Measurements from ENCODE around the gene SOX1.
A peak's percentile ranks its signal among the peaks of the same experiment; 100 is the strongest.

Gene SOX1

GRCh38 chr13:112073245-112074138 is 6.5 kb downstream of the SOX1 start:
- no peak for DNase-seq

DNA sequence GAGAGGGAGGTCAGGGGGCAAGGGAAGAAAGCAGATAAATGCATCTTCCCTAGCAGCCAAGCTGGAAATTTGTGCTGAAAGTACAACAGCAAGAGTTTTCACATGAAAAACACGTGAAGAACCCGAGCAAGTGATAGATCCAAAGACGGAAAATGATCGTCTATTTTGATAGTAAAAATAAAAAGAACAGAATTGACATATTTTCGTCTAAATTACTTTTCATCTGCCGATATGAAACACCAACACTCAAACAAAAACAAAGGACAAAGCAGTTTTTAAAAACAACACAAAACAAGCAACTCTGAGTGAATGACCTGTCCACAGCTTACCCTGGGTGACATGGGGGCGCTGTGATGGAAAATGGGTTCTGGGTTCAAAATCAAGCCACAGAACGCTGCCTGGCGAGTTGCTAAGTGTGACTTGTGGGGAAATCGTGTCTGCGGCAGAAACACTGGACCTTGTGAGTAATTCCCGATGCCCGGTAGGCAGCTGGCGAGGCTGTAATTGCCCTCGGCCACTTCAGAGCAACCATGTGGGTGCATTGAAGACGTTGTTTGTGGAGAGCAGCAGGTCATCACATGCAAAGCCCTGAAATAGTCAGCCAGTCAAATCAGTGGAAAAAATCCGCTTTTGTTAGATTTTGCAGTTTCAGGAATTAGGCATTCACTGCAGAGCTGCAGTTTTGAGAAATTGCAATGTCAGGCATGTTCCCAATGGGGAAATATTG is 7.4 kb downstream of the SOX1 start:
- DNase-seq, result no peak

GRCh38 chr13:112077729-112078128 is 10.8 kb downstream of the SOX1 start:
- no peak for DNase-seq

- DNase-seq, result no peak
Observed at GRCh38 chr13:112078216-112078615, 11.3 kb downstream of the SOX1 start.

DNA sequence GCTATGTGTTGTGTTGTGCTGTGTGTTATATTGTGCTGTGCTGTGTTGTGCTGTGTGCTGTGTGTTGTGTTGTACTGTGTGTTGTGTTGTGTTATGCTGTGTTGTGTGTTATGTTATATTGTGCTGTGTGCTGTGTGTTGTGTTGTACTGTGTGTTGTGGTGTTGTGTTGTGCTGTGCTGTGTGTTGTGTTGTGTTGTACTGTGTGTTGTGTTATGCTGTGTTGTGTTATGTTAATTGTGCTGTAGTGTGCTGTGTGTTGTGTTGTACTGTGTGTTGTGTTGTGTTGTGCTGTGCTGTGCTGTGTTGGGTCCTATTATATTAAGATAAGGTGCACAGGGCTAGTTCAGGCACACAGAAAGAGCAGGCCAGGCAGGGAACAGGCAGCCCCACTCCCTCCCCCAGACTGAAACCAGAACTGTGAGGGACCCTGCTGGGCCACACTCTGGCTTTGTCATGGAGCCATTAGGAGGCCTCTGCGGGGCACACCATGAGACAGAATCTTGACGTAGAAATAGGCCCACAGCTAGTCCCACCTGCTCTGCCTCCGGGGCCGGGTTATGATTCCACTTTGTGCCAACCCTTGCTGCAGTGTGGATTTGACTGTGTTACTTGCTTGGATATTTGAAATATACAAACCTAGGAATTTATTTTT is 12.1 kb downstream of the SOX1 start:
- no peak for DNase-seq

GRCh38 chr13:112079696-112080095 is 12.7 kb downstream of the SOX1 start:
- no peak for DNase-seq

GRCh38 chr13:112083971-112084370 is 17.0 kb downstream of the SOX1 start:
- no peak for DNase-seq

DNA sequence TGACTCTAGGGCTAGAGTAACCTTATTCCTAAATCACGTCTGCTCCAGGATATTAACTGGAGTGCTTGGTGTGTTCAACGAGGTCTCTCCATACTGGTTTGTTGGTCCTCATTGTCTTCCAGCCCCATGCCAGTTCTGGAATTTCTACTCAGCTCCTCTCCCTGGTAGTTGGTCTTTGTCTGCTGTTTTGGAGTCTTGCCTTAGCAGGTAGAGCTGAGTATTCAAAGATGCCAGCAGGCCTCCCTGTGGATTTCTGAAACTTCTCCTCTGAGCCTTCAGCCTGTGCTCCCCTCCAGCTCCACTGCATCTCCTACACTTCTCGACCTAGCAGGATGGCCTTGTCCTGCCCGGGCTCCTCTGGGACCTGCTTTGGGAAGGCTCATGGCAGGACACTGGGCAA is 25.5 kb downstream of the SOX1 start:
- no peak for DNase-seq

DNA sequence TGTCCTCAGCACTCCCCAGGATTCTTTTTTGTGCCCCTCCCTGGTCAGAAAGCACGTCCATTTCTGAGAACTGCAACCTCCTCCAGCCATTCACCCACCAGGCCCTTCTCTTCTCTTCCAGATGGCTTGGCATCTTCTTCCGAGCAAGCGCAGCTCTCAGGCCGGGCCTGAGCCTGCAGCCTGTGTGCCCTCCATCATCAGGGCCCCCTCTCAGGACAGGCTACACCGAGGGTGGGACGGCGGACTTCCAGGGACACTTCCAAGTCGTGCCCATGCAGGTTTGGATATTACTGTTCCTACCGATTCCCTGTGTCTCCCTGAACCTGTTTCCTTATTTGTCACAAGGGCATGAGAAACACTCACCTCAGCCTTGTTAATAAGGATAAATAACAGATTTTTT is 28.4 kb downstream of the SOX1 start:
- DNase-seq, result no peak

DNA sequence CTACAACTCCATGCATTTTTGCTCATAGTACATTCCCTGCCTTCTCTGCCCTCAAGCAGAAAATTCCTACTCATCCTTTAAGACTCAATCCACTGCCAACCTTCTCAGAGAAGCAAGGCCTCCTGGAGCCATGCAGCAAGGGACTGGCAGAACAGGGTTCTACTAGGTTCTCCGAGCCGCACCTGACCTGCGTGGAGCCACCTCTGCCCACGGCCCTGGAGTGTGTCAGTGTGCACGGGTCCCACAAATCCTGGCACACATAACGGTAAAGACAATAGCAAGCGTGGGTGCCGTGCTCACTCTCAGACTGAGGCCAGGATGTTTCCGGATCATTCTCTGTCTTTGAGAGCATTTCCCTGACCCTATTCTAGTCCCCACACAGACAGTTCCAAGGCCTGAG is 30.0 kb downstream of the SOX1 start:
- no peak for DNase-seq

DNA sequence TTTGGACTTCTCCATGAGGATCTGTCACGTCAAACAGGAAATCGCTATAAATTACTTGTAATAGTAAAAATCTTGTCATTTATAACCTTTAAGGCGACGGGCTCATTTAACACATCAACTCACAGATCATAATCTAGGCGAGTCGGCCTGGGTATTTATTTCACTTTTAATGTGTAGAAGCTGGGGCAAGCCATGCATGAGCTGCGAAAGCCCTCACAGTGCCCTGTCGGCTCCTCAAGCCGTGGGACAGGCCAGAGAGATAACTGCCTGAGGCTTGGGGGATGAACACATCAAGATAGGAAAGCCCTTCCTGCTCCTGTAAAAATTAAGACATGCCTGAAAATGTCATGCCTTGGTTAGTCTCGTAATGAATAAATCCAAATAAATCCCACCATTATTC is 30.8 kb downstream of the SOX1 start:
- DNase-seq, result no peak

DNA sequence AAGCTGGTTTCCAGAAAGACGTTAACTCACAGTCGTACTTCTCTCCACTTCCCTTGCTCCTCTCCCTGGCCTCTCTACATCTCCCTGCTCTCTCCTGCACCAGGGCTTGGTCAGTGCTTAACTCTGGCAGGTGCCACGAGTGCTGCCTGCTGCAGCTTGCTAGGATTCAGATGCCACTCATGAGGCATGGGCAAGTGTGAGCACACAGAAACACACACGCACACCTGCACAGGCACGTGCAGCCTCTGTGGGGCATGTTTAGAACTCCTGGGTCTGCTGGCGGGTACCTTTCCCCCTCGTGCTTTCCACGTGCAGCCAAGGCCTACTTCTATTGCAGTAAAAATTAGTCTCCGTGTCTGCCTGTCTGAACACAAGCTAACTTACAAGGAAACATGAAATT is 31.8 kb downstream of the SOX1 start:
- no peak for DNase-seq

GRCh38 chr13:112101360-112101930 is 34.5 kb downstream of the SOX1 start:
- no peak for DNase-seq

- no peak for DNase-seq
Observed at GRCh38 chr13:112102243-112102642, 35.3 kb downstream of the SOX1 start.

- DNase-seq, result no peak
Observed at GRCh38 chr13:112103260-112103838, 36.4 kb downstream of the SOX1 start.

DNA sequence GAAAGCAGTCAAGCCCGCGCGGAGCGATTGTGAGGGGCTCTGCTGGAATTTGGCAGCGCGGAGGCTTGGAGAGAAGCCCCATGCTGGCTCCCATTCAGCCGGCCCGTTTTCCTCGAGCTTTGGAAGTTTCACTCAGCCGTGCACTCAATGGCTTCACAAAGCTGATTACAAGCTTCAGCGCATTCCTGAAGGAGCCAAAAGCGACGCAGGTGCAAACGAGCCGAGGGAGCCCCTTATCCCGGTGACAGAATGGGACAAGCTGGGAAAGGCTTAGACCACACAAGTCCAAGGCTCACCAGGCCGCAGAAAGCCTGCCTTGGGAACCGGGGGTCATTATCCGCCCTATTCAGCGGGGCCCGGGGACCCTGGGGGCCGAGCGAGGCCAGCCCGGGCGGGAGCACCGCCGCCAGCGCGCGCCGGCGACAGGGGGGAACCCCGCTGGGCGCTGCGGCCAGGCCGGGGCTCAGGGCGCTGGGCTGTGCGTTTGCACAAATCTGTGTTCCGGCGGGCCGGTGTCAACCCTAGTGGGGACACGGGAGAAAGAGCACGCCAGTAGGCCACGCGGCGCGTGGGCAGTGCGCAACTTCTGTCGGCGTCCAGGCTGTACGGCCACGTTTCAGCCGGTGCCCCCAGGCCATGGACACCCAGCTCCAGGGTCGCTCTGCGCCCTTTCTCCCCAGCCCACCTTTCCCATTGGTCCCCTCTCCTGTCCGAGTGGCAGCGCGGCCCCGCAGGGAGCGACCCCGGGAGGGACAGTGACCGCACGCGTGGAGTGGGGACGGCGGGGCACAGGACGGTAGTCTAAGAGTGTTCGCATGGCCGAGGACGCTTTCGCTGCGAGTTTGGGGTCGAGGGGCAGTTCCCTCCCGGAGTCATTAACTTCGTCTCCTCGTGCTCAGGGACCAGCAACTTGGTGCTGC is 37.3 kb downstream of the SOX1 start:
- DNase-seq, result peak in 1 of 2 donors; percentile 23

DNA sequence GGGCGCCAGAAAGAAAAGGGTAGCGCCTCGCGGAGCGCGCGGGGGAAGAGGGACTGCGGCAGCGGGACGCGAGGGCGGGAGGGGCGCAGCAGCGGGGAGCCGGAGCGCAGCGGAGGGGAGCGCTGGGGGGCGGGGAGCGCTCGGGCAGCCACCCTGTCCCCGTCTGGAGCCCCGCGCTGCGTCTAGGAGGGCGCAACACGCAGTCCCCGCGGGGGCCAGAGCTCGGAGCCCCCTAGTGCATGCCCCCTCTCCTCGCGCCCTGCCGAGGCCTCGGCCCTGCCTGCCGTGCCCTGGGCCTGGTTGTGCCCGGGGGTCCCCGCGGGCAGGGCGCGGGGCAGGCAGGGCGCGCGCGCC is 37.9 kb downstream of the SOX1 start:
- no peak for DNase-seq

DNA sequence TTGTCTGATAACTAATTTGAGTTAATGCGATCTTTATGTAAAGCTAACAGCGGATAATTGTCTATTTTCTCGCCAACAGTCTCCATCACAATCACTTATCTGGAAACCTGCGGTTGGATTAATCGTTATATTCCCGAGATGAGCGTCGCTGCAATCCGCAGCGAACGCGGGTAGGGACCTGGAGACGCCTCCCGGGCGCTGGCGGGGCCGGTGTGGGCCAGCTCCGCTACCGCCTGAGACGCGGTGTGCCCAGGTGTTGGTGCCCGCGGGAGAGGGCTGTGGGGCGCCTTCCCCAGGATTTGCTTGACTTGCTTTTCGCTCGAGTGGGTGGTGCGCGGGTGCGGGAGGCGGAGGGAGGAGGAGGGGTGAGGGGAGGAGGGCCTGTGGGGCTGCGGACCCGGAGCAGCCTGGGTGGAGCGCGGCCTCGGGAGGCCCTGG is 38.3 kb downstream of the SOX1 start:
- DNase-seq, result no peak

GRCh38 chr13:112105892-112106291 is 38.9 kb downstream of the SOX1 start:
- no peak for DNase-seq

GRCh38 chr13:112106478-112107141 is 39.7 kb downstream of the SOX1 start:
- DNase-seq, result peak; percentile 32 to 55

DNA sequence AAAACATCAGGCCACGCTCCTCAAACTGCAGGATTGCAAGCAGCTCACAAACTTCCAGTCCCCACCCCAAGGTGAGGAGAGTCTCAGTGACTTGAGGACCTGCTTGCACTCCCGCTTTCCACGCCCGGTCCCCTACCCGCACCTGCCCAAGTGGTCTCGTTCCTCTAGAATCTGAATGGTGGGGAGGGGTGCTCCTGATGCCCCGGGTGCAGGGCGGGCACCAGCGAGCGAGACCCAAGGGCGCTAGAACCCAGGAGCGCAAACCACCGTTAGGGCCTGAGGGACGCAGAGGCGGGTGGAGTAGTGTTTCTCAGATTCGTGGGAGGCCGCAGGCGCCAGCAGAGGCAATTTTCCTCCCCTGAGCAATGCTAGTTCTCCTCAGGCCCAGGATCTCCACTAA is 40.3 kb downstream of the SOX1 start:
- no peak for DNase-seq

All from hippocampal formation (tissue), 2 donors.